Psoas muscle (tissue), 8 donors: ENCODE results near the gene SLC17A6. TPM values are rescaled to one million over a fixed set of nuclear protein-coding genes. Genes with fewer than 3 reads are reported as not detected.

Experiments used
- ATAC-seq, 4 donors: fragments of 200-7000 bp; cut with Tn5 transposase; one replicate each; pipeline ENCODE4 v1.9.1; 2020; ENCODE audit warnings: moderate library complexity in 3 of 4, mild to moderate bottlenecking in 2 of 4
- DNase-seq, 2 donors: peaks; one replicate each; pipeline ENCODE4 v3.0.0-alpha.2; 2020
- H3K27ac ChIP-seq: fragments of 200-600 bp; one replicate; pipeline ENCODE4 v1.8.0; 2022
- H3K27me3 ChIP-seq, 3 donors: fragments of 200-600 bp in 1 of 3; one replicate each; pipeline versions ENCODE4 v1.6.1 to v1.8.0; 2013 to 2022; ENCODE audit warnings: low read length in 2 of 3, mild to moderate bottlenecking in 2 of 3, moderate library complexity in 1 of 3; ENCODE audit not compliant: insufficient read depth in 3 of 3
- H3K36me3 ChIP-seq, 2 donors: fragments of 200-600 bp in 1 of 2; one replicate each; pipeline versions ENCODE4 v1.6.1 to v1.8.0; 2013 to 2022; ENCODE audit warnings: low read depth in 1 of 2, mild to moderate bottlenecking in 1 of 2, moderate library complexity in 1 of 2; ENCODE audit not compliant: insufficient read depth in 1 of 2
- H3K4me1 ChIP-seq: fragments of 200-600 bp; one replicate; pipeline ENCODE4 v1.8.0; 2022
- H3K4me3 ChIP-seq: fragments of 200-600 bp; one replicate; pipeline ENCODE4 v1.8.0; 2022; ENCODE audit warnings: mild to moderate bottlenecking
- H3K9me3 ChIP-seq: fragments of 200-600 bp; one replicate; pipeline ENCODE4 v1.8.0; 2022
- WGBS, 3 donors: extraction: QIAGEN DNeasy Blood & Tissue Kit; methylation state at CpG; one replicate each; pipeline versions ENCODE4 v1.1.6 to v1.1.7; 2013; 5-methylcytosine and 5-hydroxymethylcytosine counted together
- intact Hi-C, 2 donors: fragments of 100-400 bp; cut with DNase I; formaldehyde crosslinking; loops; one replicate each; pipeline versions ENCODE4 v1.11.0 to v1.14.2; 2022
- polyA plus RNA-seq, 3 donors: library from polyadenylated mRNA; stranded (reverse); fragments of 200-250 nt; gene quantifications; one replicate each; pipeline ENCODE4 v1.2.3, GENCODE V29; 2013
- total RNA-seq, 4 donors: library from RNA; stranded (reverse); fragmentation: NEBNext Ultra II Directional in 2 of 4; extraction: Animal tissue kit (Norgen Biotek cat#: 25700) in 2 of 4; gene quantifications; one replicate each; pipeline versions ENCODE4 v1.2.1 to v1.2.4, GENCODE V29; 2021 to 2023
- TF ChIP-seq, protein P1 (sequence below): fragments of 200-600 bp; IDR thresholded peaks from one replicate; pipeline ENCODE4 v1.8.0; 2022; ENCODE audit warnings: antibody characterized with exemption
- donor health status: healthy with polysubstance abuse.
- donor health status: DM: no; HTN: no; CAD: no; lungs with moderate emphysema.
- donor health status: Bipolar disorder and iron deficiency.
- donor health status: healthy.
- donor health status: DM: yes; HTN: yes; CAD: no.
- donor health status: DM: no; HTN: no; CAD: no.
- donor health status: DM: no; HTN: no; CAD: no.
- donor health status: DM: yes; HTN: yes; CAD: no.

SLC17A6 gene
- total and polyA plus RNA-seq, 7 donors: not detected

DNA sequence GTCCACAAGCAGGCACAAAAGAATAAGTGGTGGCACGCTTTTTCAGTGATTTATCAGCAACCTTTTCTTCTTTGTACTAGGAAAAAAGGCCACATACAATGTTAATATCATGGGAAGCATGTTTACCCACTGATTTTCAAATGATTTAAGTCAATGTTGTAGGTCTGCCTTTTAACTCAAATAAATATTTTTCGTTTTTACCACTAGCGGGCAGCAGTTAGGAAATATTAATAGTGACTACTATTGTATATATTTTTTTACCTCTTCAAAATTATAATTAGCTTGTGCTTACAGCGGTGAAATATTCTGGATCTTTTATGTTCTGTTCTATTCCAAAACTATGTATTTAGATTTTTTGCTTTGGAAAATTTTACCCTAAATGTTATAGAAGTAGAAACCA lies 6.4 kb upstream of the SLC17A6 start:
- H3K9me3 ChIP-seq: no peaks in the 10 kb centered on the region
- no peak overlapping the region for H3K27ac ChIP-seq
- no peaks in the 10 kb centered on the region for H3K36me3 ChIP-seq
- peaks cover 0 to 6% (median 0%) of the 10 kb centered on the region in 3 donors for H3K27me3 ChIP-seq
- no peak for DNase-seq
- no peak overlapping the region for H3K4me3 ChIP-seq
- TF ChIP-seq, protein P1, sequence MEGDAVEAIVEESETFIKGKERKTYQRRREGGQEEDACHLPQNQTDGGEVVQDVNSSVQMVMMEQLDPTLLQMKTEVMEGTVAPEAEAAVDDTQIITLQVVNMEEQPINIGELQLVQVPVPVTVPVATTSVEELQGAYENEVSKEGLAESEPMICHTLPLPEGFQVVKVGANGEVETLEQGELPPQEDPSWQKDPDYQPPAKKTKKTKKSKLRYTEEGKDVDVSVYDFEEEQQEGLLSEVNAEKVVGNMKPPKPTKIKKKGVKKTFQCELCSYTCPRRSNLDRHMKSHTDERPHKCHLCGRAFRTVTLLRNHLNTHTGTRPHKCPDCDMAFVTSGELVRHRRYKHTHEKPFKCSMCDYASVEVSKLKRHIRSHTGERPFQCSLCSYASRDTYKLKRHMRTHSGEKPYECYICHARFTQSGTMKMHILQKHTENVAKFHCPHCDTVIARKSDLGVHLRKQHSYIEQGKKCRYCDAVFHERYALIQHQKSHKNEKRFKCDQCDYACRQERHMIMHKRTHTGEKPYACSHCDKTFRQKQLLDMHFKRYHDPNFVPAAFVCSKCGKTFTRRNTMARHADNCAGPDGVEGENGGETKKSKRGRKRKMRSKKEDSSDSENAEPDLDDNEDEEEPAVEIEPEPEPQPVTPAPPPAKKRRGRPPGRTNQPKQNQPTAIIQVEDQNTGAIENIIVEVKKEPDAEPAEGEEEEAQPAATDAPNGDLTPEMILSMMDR: no peak
- intact Hi-C loops: loop anchor here (2.0 to 10.0 kb wide), 4 partner anchors 143 to 456 kb away; partner anchors contain the start of gene FANCF (in 1 of the 2)
- ATAC-seq: no peak
- 68 to 69% (median 69%) methylated on average over 4 of the region's 4 CpGs for WGBS, 3 donors
- H3K4me1 ChIP-seq: no peaks in the 10 kb centered on the region

DNA sequence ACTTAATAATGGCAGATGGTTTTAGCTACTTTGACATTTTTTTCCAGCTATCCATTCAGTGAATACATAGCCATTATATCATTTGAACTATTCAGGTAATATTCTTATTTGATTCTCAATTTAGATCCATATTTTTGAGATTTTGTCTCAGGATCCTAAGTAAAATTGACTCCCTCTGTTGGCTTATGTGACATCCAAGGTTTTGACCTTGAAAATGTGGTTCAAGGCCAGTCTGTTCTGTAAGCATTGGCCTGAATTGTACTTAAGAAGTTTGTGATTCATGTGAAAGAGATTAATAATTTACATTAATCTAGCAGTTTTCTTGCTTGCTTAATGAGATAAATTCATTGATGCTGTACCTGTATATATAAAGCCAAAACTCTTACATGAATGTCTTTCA lies 1.6 kb upstream of the SLC17A6 start:
- intact Hi-C loops: loop anchor here in 1 of 2 donors (10.0 kb wide), 2 partner anchors 138 to 288 kb away; partner anchors contain the start of gene FANCF
- no peaks in the 10 kb centered on the region for H3K9me3 ChIP-seq
- peaks cover 6 to 37% (median 10%) of the 10 kb centered on the region in 3 donors for H3K27me3 ChIP-seq
- DNase-seq (no peak), ATAC-seq (no peak)
- TF ChIP-seq, protein P1: no peak
- no peak overlapping the region for H3K27ac ChIP-seq
- no peaks in the 10 kb centered on the region for H3K36me3 ChIP-seq
- no peaks in the 10 kb centered on the region for H3K4me1 ChIP-seq
- no peak overlapping the region for H3K4me3 ChIP-seq

GRCh38 chr11:22339611-22340010 lies 1.4 kb downstream of the SLC17A6 start:
- Histone ChIP-seq H3K36me3 (no peaks in the 10 kb centered on the region), H3K27me3 (peaks cover 6 to 60% (median 32%) of the 10 kb centered on the region in 3 donors), H3K4me1 (no peaks in the 10 kb centered on the region), H3K9me3 (no peaks in the 10 kb centered on the region), H3K4me3 (no peak overlapping the region), H3K27ac (no peak overlapping the region)
- DNase-seq: no peak
- intact Hi-C loops: loop anchor here in 1 of 2 donors (10.0 kb wide), 2 partner anchors 135 to 285 kb away; partner anchors contain the start of gene FANCF
- TF ChIP-seq, protein P1: no peak
- WGBS, 3 donors: 6 to 10% (median 7%) methylated on average over 9 of the region's 9 CpGs
- ATAC-seq: no peak

DNA sequence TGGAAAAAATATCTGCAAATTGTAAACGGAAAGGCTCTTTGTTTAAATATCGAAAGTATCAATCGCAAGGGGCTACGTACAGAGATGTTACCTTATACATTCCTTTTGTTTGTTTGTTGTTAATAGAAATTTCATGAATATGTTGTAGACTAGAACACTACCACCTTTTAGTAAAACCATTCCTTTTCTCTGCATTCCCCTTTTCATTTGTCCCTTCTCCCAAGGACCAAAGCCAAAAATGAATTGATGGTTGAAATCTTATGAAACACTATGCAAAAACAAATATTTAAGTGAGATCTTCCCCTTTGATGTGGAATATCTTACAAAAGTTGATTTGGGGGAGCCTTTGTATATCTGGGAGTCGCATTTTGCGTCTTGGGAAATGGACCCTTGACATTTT lies 2.1 kb downstream of the SLC17A6 start:
- WGBS, 3 donors: 16 to 17% (median 16%) methylated on average over 6 of the region's 6 CpGs
- Histone ChIP-seq H3K27ac (no peak overlapping the region), H3K9me3 (no peaks in the 10 kb centered on the region), H3K36me3 (no peaks in the 10 kb centered on the region), H3K27me3 (peaks cover 6 to 62% (median 32%) of the 10 kb centered on the region in 3 donors), H3K4me1 (no peaks in the 10 kb centered on the region), H3K4me3 (no peak overlapping the region)
- ATAC-seq (no peak), DNase-seq (no peak)
- TF ChIP-seq, protein P1: no peak
- intact Hi-C loops: no loop called here
